GM19025 (cell line): Measurements from ENCODE around the gene CACNA1I.
"Not testable (repeated sequence)": the region's sequence is repeated elsewhere in the genome, so short reads cannot be mapped to it uniquely, and the experiment has no call there.

Source experiments
- ATAC-seq: cut with Tn5 transposase; IDR thresholded peaks from one replicate; pipeline ENCODE4 v1.9.1; 2021; ENCODE audit warnings: mild to moderate bottlenecking, low read depth, moderate library complexity; ENCODE audit not compliant: unreplicated experiment

The CACNA1I gene

GRCh38 chr22:39570665-39571064, at the start of gene CACNA1I:
TSS of gene CACNA1I (plus strand) at chr22:39570753. CDS start at chr22:39570753, 0 bp downstream.
- ATAC-seq = no peak

GRCh38 chr22:39521106-39521885, 49.3 kb upstream of the CACNA1I start:
- ATAC-seq = not testable (repeated sequence)

- ATAC-seq = not testable (repeated sequence)
Measured at GRCh38 chr22:39522091-39522490, 48.5 kb upstream of the CACNA1I start.

- ATAC-seq = no peak
Measured at GRCh38 chr22:39522567-39523300, 47.8 kb upstream of the CACNA1I start.

- no peak for ATAC-seq
Measured at GRCh38 chr22:39524089-39524752, 46.3 kb upstream of the CACNA1I start.

GRCh38 chr22:39524753-39525657, 45.5 kb upstream of the CACNA1I start:
- ATAC-seq = no peak

GRCh38 chr22:39525658-39525975, 44.9 kb upstream of the CACNA1I start:
- no peak for ATAC-seq

GRCh38 chr22:39526736-39527171, 43.8 kb upstream of the CACNA1I start:
- ATAC-seq = no peak

- no peak for ATAC-seq
Measured at GRCh38 chr22:39527481-39527961, 43.0 kb upstream of the CACNA1I start.

- no peak for ATAC-seq
Measured at GRCh38 chr22:39528080-39528661, 42.4 kb upstream of the CACNA1I start.

GRCh38 chr22:39528681-39529486, 41.7 kb upstream of the CACNA1I start:
- peak; percentile 26 for ATAC-seq

- ATAC-seq = no peak
Measured at GRCh38 chr22:39529487-39529851, 41.1 kb upstream of the CACNA1I start.

- ATAC-seq = no peak
Measured at GRCh38 chr22:39530116-39530515, 40.4 kb upstream of the CACNA1I start.

GRCh38 chr22:39530692-39531331, 39.7 kb upstream of the CACNA1I start:
- no peak for ATAC-seq

GRCh38 chr22:39532215-39533073, 38.1 kb upstream of the CACNA1I start, which contains the start of gene RPS19BP1:
TSS of gene RPS19BP1 (minus strand) at chr22:39532748. CDS start at chr22:39532738, 10 bp downstream.
- peak; percentile 70 for ATAC-seq

- no peak for ATAC-seq
Measured at GRCh38 chr22:39534092-39534506, 36.5 kb upstream of the CACNA1I start.

GRCh38 chr22:39534591-39535356, 35.8 kb upstream of the CACNA1I start:
- no peak for ATAC-seq
